Femur (tissue), 1 donor: ENCODE results near the gene PTPRN2.

Experiments used
- DNase-seq: peaks from one replicate; pipeline ENCODE4 v3.0.0-alpha.2; 2017

Gene PTPRN2

DNA sequence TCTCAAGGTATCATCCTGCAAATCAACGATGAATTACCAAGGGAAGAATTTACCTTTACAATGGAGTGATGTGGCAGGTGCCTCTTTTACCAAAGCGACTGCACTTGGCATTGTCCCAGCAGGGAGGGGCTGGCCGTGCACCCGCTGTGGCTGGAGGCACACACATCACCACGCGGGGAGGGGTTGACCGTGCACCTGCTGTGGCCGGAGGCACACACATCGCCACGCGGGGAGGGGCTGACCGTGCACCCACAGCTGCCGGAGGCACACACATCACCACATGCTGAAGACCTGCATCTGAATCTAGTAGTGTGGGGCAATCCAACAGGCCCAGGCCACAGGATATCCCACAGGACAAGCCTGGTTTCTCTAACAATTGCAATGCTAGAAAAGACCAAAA is 757.3 kb downstream of the PTPRN2 start:
- no peak for DNase-seq

DNA sequence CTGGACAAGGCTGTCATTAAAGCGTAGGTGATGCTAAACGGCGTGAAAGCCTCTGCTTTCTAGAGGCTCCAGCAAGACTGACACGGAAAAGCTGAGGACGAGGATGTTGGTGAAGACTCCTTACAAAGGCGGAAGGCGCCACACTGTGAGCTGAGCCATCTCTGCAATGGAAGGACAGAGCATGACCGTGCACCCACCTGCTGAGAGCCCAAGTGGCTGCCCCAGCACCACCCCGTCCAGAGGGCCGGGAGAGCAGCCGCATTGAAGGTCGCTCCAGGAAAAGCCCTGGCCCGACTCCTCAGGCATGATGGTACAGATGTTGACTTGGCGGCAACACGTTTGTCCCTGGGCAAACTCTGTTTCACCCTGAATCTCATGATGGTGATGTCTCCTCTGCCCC is 758.1 kb downstream of the PTPRN2 start:
- no peak for DNase-seq

DNA sequence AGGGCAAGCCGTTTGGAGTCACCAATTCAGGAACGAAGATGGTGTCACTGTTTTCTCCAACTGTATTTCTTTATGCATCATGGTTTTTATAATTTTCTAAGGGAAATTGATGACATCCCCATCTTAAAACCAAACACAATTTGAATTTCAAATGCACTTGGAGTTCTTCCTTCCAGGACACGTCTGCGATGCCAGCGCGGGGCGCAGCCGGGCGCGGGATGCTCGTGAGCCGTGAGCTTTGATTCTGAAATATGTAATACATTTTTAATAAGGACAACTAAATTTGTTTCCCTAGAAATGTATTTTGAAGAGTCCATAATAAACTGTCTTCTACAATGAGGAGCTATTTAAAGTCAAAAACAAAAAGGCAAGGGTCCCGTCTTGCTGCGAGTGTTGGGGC is 758.7 kb downstream of the PTPRN2 start:
- no peak for DNase-seq

DNA sequence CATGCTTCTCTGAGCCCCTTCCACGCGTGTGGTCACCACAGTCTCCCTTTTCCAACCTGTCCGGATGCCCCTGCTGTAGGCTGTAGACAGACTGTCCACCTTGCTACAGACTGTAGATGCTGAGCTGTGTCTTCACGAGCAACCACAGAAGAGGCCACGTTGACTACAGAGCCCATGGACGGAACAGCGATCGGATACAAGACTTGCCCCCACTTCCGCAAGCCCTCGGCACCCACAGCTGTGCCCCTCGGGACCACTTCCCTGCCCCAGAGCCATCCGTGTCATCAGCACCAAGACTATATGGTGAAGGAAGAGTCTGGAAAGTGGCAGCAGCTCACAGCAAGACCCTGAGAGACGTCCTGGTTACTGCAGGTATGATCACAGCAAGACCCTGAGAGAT is 759.4 kb downstream of the PTPRN2 start:
- no peak for DNase-seq

DNA sequence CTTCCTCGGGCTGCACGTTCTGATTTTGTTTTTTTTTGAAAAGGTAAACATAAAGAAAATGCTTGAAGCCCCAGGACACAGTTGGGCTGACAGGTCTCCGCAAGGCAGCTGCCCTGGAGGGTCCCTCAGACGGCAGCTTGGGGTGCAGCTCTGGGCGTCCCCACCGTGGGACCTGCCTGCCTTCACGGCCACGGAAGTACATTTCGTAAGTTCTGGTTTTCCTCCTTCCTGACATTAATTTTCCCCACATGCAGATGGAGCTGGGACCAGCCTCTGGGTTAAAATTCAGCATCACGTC is 759.8 kb downstream of the PTPRN2 start:
- DNase-seq, result no peak

DNA sequence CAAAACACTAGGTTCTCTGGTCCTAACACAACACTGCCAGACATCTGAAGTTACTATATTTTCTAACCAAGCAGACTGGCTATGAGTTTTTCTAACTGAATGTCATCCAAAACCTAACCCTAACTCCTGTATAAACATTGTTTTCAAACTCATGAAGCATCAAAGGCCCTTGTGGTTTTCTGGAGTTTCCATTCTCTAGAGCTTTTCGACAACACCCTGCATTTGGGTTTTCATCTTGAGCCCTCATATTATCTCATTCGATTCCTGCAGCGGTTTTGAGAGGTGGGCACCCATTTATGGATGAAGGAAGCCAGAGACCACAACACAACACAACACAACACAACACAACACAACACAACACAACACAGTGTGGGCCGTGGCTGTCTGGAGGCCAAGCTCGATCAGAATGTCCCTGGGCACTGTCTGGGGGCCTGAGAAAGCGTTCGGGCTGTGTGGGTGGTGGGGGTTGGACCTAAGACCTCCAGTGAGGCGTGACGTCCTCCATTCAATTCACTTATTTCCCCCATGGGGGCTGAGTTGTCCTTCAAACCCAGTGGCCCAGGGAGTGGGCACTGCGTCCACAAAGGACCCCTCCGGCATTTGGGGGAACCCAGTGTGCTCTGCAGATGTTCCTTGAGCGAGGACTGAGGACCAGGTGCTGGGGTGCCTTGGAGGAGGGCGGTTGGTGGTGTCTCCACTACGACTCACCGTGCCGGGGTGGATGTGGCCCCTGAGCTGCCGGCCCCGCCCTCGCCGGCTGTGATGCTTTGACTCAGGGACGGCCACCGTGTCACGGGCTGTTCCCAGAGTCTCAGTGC is 760.4 kb downstream of the PTPRN2 start:
- no peak for DNase-seq

DNA sequence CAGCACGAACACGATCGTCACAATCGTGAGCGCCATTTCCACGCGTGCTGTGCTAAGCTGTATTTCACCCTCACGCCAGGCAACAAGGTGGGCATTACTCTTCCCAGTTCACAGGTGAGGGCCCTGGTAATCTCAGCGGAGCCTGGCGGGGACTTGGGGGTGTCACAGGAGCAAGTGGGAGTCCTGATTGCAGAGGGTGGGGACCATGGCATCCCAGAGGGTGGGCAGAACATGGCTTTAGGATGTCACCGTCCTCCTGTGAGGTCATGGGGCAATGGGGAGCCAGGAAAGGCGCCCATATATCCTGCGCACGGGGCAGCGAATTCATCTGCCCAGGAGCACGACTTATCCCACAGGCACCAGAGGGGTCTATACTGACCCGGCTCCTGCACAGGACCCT is 761.1 kb downstream of the PTPRN2 start:
- no peak for DNase-seq

DNA sequence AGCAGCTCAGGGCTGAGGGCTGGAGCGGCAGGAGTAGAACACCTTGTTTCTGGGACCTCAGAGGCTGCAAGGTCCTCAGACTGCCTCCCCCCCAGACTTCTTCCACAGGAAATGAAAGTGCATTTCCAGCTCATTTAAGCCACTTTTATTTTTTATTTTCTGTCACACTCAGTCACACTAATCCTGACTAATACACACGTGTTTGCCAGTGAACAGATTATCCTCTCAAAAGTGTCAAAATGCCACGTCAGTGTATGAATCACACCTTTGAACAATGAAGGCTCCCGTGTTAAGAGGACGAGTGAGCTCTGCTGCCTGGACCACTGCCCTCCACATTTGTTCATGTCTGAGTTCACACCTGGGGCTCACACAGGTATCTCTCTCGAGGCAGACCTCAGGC is 762.3 kb downstream of the PTPRN2 start:
- no peak for DNase-seq

DNA sequence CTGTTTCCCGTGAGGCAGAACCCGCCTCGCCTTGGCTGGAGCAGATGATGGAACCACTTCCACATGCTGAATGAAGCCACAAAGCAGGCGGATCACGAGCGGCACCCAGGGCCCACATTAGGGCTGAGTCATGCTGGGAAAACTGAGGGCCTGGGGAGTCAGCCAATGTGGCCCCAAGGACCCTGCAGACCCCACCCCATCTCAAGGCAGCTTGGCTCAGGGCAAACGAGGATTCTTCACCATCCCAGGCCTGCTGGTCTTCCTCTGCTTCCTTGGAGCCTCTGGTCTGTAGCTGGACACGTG is 762.9 kb downstream of the PTPRN2 start:
- no peak for DNase-seq

DNA sequence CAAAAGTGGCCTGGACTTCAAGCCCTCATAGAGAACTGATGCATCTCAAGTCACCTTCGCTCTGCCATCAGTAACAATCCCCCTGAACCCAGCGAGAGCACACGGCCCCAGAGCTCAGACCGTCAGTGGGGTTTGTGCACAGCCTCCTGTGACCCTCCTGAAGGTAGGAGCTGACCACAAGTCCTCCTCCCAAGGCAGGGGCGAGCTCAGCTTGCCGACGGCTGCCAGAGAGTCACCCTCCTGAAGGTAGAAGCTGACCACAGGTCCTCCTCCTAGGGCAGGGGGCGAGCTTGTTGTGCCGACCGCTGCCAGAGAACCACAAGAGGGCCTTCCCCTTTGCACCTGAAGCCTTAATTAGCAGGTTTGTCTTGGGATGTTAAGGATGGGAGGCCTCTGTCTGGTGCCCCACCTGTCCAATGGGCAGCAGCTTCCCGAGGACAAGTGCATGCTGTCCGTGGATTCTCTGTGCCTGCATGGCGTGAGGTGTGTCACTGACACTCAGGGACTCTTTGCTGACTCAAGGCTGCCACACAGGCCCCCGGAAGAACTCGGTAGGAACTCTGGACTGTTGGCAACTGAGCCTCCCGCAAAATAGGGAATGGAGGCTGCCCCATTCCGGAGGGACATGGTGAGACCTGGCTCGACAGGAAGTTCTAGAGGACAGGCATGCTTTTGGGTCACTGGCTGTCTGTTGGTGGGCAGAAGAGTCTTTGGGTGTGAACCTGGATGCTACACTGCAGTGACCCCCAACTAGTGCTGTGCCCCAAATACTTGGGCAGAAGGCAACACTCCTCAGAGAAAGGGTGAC is 763.4 kb downstream of the PTPRN2 start:
- DNase-seq, result no peak

DNA sequence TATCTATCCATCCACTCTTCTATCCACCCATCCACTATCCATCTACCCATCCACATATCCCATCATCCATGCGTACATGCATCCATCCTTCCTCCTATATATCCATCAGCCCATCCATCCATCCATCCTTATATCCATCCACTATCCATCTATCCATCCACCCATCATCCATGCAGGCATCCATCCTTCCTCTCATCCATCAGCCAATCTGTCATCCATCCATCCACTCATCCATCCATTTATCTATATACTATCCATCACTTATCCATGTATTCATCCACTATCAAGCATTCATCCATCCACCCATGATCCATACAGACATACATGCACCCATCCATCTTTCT is 765.0 kb downstream of the PTPRN2 start:
- DNase-seq, result no peak

DNA sequence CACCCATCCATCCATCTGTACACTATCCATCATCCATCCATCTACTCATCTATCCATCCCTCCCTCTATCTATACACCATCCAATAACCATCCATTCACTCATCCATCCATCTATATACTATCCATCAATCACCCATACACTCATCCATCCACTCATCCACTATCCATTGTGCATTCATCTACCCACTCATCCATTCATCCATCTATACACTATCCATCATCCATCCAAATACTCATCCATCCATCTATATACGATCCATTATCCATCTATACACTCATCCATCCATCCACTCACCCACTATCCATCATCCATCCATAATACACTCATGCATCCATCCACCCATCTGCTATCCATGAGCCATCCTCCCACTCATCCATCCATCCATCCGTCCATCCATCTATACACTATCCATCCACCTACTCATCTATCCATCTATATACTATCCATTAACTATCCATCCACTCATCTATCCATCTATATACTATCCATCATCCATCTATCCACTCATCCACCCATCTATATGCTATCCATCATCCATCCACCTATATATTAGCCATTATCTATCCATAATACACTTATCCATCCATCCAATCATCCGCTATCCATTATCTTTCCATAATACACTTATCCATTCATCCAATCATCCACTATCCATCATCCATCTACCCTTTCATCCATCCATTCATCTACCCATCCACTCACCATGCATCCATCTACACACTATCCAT is 765.5 kb downstream of the PTPRN2 start:
- no peak for DNase-seq

DNA sequence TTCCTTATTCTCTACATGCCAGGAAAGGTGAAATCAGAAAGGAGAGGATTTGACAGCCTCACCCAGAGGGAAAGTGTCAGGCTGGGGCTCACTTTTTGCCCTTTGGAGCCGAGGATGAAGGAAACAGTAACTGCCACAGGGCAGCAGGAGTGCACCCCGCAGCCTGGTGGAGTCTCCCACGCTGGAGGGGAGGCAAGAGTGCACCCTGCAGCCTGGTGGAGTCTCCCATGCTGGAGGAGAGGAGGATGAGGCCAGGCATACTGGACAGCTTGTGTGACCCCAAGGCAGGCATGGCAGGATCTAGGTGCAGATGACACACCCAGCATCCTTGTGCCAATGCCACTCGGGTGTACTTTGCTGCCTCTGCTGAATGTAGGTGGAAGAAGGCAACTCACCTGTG is 766.8 kb downstream of the PTPRN2 start:
- no peak for DNase-seq

DNA sequence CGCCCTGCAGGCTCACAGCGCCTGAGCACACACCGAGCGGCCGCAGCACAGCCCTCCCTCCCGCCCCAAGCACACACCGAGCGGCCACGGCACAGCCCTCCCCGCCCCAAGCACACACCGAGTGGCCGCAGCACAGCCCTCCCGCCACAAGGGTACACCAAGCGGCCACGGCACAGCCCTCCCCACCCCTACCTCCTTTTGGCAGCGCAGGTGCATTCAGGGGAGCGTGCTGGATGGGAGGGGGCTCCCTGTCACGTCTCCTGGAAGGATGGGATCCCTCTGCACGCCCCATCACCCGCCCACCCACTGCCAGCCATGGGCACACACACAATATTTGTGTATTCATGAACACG is 768.2 kb downstream of the PTPRN2 start:
- no peak for DNase-seq

DNA sequence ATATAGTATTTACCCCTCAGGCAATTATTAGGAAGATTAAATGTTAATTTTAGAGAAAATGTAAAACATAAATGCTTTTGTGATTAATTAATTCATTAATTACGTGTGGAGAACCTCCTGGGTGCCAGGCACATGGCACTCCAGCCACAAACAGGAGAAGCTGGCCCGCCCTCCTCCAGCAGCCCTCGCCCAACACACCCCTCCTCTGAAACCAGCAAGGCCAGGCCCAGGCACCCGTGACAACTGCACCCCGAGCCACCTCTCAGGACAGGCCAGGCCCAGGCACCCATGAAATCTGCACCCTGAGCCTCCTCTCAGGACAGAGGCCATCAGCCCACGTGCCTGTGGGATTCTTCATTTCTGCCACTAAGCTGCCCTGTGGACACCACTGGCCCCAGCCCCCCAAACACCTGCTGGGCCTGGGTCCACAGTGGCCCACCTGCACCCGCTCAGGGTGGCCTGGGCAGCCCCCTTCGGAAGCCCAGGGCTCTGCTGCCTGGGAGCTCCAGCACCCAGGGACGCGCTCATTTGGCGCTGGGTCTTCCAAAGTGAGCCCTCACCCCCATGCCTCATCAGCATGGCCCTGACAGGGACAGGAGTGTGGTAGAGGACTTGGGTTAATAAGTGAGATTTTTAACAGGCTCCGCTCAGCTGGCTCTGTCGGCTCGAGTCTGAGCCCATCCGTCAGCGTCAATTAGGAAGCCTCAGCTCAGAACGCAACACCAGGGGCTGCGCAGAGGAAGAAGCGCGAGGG is 768.7 kb downstream of the PTPRN2 start:
- DNase-seq, result no peak

DNA sequence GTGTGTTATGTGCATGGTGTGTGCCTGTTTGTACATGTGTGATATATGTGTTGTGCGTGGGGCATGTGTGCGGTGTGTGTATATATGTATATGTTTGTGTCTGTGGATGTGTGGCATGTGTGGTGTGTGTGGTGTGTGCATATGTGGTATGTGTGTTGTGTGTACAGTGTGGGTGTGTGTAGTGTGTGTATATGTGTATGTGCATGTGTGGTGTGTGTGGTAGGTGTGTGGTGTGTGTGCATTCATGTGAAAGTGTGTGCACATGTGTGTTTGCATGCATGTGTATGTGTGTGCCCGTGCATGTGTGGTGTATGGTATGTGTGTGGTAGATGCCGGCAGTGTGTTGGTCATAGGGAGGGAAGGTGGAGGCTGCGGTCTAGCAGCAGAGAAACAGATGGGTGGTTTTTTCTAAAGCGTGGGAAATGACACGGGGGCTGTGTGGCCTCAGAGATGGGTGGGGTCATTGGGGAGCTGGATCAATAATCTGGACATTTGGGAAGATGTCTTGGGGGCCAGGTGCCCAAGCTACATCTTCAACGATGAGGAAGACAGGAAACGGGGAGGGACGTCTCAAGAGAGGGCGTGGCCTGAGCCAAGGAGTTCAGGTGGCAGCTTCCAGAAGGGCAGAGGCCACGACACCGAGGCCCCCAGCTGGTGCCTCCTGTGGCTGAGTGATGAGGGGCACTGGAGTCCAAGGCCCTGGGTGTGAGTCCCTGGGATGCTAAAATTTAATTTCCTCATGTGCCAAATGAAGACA is 769.5 kb downstream of the PTPRN2 start:
- no peak for DNase-seq

DNA sequence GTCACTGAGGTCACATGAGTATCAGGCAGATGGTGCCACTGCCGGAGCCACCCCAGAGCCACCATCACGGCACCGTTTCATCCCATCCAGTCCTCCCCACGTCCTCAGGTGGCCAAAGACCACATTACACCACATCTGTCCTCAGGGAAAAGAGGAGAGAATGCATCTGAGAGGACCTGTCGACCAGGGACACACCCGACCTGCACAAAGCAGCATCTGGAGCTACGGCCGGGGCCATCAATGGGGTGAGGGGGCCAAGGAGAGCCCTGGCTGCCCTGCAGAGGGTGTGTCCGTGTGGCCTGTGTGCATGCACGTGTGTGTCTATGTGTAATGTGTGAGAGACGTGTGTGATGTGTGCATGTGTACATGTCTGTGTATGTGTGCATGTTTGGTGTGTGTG is 770.2 kb downstream of the PTPRN2 start:
- DNase-seq, result no peak

DNA sequence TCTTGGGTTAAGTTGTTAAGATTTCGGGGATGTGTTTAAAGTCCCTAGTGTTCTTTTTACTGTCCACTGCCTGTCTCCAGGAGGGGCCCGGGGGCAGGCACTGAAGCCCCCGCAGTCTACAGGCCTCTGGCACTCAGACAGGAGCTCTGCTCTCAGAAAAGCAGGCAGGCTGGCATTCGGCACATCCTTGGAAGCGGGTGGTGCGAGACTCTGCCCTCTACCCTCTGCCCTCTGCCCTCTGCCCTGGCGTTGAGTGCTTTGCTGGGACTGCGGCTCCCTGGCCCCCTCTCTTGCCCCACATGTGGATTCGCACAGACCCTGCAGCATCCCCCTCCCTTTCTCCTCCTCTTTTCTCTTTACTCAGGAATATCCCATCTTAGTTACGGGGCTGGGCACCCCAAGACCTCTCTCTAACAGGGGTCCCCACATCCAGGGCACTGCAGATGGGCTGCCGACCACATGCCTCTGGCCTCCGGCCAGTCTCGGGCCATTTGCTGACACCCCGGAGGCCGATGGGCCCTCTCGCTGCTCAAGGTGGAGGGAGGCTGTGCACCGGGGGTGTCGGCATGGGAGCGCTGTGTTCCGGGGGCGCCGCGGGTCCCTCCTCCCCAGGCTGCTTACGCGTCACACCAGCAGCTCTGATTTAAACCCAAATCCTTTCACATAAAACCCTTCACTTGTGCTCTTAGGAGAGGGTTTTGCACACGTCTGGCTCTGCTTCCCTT is 770.9 kb downstream of the PTPRN2 start:
- no peak for DNase-seq

DNA sequence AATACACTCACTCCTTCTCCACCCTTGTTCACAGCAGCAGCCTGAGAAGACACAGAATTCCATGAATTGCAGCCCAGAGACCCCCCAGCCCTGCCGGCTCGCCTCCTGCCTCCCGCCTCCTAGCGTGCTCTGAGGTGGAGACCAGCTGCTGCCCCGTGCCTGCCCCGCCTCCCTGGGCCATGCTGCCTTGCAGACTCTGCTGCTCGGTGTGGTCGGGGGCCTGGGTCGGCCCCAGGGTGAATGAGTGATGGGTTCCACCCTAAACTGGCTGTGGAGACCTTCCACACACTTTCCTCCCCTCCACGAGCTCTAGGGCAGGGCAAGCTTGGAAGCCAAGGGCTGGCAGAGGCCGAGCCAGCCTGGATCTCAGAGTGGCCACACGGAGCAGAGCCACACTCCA is 771.5 kb downstream of the PTPRN2 start:
- DNase-seq, result no peak

DNA sequence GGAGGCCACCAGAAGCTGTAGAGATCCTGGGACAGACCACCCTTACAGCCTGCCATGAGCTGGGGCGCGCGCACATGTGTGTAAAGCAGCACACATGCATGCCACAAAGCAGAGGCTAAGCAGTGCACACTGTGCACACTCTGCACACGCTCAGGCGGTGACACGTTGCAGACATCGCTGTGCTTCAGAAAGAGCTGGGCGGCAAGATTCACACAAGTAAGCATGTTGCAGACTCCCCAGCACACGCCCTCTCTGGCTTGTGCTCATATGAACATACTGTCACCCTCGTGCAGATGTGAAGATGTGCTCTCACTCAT is 772.0 kb downstream of the PTPRN2 start:
- DNase-seq, result no peak

DNA sequence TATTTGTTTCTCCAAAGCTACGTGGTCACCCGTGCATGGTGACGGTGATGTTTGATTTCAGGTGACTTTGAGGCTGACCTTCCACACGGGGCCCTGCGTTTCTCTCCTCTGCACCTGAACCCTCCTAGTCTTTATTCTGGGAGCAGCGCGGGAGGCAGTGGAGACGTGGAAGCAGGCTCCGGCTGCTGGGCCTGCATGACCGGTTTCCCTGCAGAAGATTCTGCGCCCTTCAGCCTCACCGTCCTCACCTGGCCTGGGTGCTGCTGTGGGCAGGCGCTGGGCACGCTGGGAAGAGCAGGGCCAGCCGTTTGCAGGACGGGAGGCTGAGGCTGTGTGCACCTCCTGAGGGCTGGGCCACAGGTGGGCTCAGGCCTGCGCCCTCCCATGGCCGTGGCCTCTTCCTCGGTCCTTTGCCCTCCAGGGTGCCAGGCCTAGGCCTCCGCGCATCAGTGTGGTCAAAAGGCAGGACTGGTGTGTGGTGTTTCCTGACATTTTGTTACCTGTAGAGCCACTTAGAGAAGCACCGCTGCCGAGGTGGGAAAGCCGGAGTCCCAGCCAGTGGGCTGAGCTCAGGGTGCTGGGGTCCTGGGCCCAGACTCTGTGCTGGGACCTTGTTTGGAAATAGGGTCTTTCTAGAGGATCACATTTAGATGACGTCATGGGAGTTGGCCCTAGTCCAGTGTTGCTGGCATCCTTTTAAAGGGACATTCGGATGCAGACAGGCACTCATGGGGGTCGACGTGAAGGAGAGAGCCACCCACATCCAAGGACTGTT is 772.5 kb downstream of the PTPRN2 start:
- no peak for DNase-seq
